Measurements from ENCODE around the gene SCML1.

SCML1 gene

DNA sequence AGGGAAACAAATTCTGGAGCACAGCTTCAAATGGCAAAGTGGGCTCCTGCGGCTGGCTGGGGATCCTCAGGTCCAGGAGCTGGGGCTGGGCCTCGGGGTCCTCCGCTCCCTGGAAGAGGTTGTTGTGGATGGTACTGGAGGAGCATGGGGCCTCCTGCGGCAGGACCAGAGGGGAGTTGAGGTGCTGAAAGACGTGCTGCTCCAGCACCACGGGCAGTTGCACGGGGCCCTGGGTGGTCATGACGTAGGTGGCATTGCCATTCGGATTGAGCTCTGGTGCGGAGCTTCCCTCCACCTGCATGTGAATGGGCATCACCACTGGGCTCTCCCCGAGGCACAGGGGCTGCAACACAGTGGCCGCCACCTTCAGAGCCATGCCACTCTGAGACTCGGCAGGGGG, 64.1 kb downstream of the SCML1 start:
- no peak for DNase-seq

DNA sequence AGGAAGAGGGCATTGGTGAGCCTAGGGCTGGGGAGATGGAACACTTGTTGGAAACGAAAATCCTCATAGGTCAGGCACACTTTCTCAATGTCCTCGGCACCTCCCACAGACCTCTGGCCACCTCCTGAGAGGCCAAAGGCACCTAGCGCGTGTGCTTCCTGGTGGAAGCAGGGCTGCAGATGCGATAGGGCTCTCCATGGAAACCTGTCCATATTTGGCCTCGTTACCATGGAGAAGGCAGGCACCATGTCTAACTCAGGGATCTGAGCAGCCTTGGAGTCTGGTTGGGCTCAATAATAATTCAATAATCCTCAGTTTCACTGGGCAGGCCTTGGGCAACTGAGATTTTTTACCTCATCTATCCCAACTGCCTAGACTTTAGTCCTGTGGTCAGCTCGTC, 65.5 kb downstream of the SCML1 start:
- no peak for DNase-seq

DNA sequence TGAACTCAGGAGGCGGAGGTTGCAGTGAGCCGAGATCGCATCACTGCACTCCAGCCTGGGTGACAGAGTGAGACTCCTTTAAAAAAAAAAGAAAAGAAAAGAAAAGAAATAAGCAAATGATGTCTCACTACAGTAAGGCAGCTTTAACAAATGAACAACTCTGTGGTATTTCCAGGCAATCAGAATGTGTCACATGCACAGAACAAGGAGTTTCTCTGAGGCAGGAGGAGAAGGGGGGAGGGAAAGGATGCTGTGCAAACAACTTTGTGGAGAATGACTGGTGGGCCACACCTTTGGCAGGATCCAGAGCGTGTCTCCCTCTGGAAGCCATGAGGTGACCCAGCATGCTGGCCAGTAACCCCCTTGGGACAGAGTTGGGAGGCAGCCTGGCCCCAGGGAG, 66.2 kb downstream of the SCML1 start:
- no peak for DNase-seq
